Thymus (tissue), 11 donors: ENCODE results near the gene UBE2D4. TPM values are rescaled to one million over a fixed set of nuclear protein-coding genes. Genes with fewer than 3 reads are reported as not detected.

ENCODE experiments used
- DNase-seq, 9 donors: peaks; one replicate each; pipeline ENCODE4 v3.0.0-alpha.2; 2013; ENCODE audit warnings: low spot score in 9 of 9, low read depth in 6 of 9, missing footprints in 1 of 9
- H3K27ac ChIP-seq, 2 donors: one replicate each; pipeline ENCODE4 v1.5.1; 2013; ENCODE audit warnings: control low read depth in 1 of 2, low read depth in 1 of 2, low read length in 1 of 2, mild to moderate bottlenecking in 1 of 2, moderate library complexity in 1 of 2
- H3K27me3 ChIP-seq, 2 donors: one replicate each; pipeline ENCODE4 v1.5.1; 2013; ENCODE audit warnings: low read length in 1 of 2; ENCODE audit not compliant: control insufficient read depth in 2 of 2, insufficient read depth in 1 of 2
- H3K36me3 ChIP-seq, 2 donors: one replicate each; pipeline ENCODE4 v1.5.1; 2013; ENCODE audit warnings: low read length in 1 of 2, mild to moderate bottlenecking in 1 of 2, moderate library complexity in 1 of 2; ENCODE audit not compliant: control insufficient read depth in 2 of 2, insufficient read depth in 2 of 2
- H3K4me1 ChIP-seq, 2 donors: one replicate each; pipeline ENCODE4 v1.5.1; 2013; ENCODE audit warnings: low read length in 2 of 2; ENCODE audit not compliant: control insufficient read depth in 2 of 2, insufficient read depth in 2 of 2
- H3K4me3 ChIP-seq, 2 donors: one replicate each; pipeline ENCODE4 v1.5.1; 2013; ENCODE audit warnings: low read length in 2 of 2, control low read depth in 1 of 2, mild to moderate bottlenecking in 1 of 2
- H3K9me3 ChIP-seq, 2 donors: one replicate each; pipeline ENCODE4 v1.5.1; 2013; ENCODE audit warnings: low read length in 1 of 2, mild to moderate bottlenecking in 1 of 2; ENCODE audit not compliant: control insufficient read depth in 2 of 2, insufficient read depth in 1 of 2
- WGBS: extraction: QIAGEN DNeasy Blood & Tissue Kit; methylation state at CpG from one replicate; pipeline ENCODE4 v1.1.7; 2013; 5-methylcytosine and 5-hydroxymethylcytosine counted together
- polyA plus RNA-seq: library from polyadenylated mRNA; stranded (reverse); fragments of 200-250 nt; gene quantifications from one replicate; pipeline ENCODE4 v1.2.3, GENCODE V29; 2013
- total RNA-seq: library from RNA; stranded (reverse); fragments of 120-200 nt; gene quantifications from one replicate; pipeline ENCODE4 v1.2.4, GENCODE V29; 2013
- donor health status: healthy.

Gene UBE2D4
- total and polyA plus RNA-seq, 2 donors: 6.7 to 10.2 TPM

- H3K36me3 ChIP-seq: no peaks in the 10 kb centered on the region
- no peak overlapping the region for H3K4me3 ChIP-seq
- 81% methylated on average over 7 of the region's 7 CpGs for WGBS
Observed at GRCh38 chr7:43931346-43931745, 5.1 kb downstream of the UBE2D4 start.

GRCh38 chr7:43933902-43934560, 7.8 kb downstream of the UBE2D4 start:
- WGBS: 99% methylated on average over 3 of the region's 3 CpGs
- no peaks in the 10 kb centered on the region for H3K9me3 ChIP-seq
- DNase-seq: no peak
- no peaks in the 10 kb centered on the region for H3K27me3 ChIP-seq
- no peak overlapping the region for H3K27ac ChIP-seq
- no peak overlapping the region for H3K4me3 ChIP-seq
- H3K36me3 ChIP-seq: no peaks in the 10 kb centered on the region
- H3K4me1 ChIP-seq: peaks cover 0 to 2% of the 10 kb centered on the region in 2 donors

More at GRCh38 chr7:43931346-43931745, 5.1 kb downstream of the UBE2D4 start:
- peaks cover 3 to 10% of the 10 kb centered on the region in 2 donors for H3K4me1 ChIP-seq
- peak in 4 of 9 donors; percentile 9 to 53 (median 20) for DNase-seq
- no peaks in the 10 kb centered on the region for H3K27me3 ChIP-seq
- no peaks in the 10 kb centered on the region for H3K9me3 ChIP-seq
- peak overlapping the region in 1 of 2 donors; percentile 11 for H3K27ac ChIP-seq

GRCh38 chr7:43937444-43937843, 11.2 kb downstream of the UBE2D4 start:
- no peaks in the 10 kb centered on the region for H3K36me3 ChIP-seq
- no peaks in the 10 kb centered on the region for H3K27me3 ChIP-seq
- no peak overlapping the region for H3K4me3 ChIP-seq
- 87% methylated on average over 3 of the region's 3 CpGs for WGBS
- no peaks in the 10 kb centered on the region for H3K9me3 ChIP-seq
- H3K4me1 ChIP-seq: no peaks in the 10 kb centered on the region
- no peak overlapping the region for H3K27ac ChIP-seq
- no peak for DNase-seq

GRCh38 chr7:43938892-43939482, 12.8 kb downstream of the UBE2D4 start:
- Histone ChIP-seq H3K4me3 (no peak overlapping the region), H3K4me1 (no peaks in the 10 kb centered on the region), H3K27ac (no peak overlapping the region), H3K36me3 (no peaks in the 10 kb centered on the region), H3K9me3 (no peaks in the 10 kb centered on the region), H3K27me3 (no peaks in the 10 kb centered on the region)
- no peak for DNase-seq
- WGBS: over 99% methylated on average over 4 of the region's 4 CpGs

DNA sequence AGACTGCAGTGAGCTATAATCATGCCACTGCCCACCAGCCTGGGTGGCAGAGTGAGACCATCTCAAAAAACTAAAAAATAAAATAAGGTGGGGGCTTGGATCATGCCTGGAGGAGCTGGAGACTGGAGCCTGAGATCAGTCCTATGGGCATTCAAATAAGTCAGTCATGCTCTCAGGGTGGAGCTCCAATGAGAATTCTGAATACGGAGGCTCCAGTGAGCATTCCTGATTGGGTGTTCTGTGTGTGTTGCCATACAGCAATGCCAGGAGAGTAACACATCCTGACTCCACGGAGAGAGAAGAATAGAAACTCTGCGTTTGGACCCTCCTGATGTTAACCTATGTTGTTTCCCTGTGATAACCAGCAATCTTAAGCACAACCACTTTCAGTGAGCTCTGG, 16.0 kb downstream of the UBE2D4 start:
- Histone ChIP-seq H3K27me3 (no peaks in the 10 kb centered on the region), H3K27ac (no peak overlapping the region), H3K36me3 (no peaks in the 10 kb centered on the region), H3K4me3 (no peak overlapping the region), H3K4me1 (no peaks in the 10 kb centered on the region), H3K9me3 (no peaks in the 10 kb centered on the region)
- no peak for DNase-seq
- WGBS: 81% methylated on average over 3 of the region's 3 CpGs

DNA sequence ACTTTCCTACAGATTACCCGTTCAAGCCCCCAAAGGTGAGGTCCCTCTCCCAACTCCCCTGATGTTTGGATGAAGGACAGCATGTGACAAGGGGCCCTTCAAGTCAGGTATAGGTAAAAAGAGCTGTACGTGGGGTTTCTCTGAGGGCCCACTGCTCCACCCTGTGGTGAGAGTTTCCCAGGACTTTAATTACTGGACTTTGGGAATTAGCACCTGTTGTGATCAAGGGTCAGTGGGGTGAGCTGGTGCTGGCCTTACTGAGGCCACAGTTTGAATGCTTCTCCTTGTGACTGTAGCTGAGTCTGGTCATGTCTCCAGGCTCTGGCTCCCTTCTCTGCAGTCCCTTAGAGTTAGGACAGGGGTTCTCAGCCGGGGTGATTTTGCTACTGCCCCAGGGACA, 16.8 kb downstream of the UBE2D4 start:
- Histone ChIP-seq H3K36me3 (no peaks in the 10 kb centered on the region), H3K27ac (no peak overlapping the region), H3K9me3 (no peaks in the 10 kb centered on the region), H3K27me3 (no peaks in the 10 kb centered on the region), H3K4me3 (no peak overlapping the region), H3K4me1 (no peaks in the 10 kb centered on the region)
- DNase-seq: no peak
- WGBS: 95% methylated on average over 3 of the region's 3 CpGs

DNA sequence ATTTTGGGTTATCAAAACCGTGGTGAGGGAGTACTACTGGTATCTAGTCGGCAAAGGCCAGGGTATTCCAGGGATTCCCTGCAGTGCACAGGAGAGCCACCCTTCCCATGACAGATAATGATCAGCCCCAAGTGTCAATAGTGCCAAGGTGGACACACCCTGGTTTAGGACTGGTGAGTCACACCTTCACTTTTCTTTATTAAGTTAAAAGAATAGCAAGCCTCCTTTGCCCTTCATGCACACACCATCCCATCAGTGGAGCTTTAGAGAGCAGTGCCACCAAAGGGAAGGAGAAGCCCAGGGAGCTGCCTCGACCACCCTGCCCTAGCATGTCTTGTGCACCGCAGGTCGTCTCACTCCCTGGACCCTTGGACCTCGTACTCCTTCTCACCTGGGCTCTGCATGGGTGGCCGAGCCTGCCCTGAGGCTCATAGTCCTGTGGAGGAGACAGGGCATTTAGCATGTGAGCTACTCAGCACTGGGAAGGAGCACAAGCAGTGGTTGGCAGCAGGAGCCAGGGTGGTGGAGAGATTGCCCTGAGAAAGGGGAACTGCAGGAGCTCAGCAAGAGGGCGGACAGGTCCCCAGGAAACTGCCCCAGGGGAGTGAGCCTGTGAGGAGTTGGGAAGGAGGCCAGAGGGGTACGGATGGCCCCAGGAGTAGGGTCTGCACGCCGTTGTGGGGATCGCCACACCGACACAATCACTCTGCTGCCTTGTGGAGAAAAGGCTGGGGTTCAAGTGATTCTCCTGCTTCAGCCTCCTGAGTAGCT, 17.4 kb downstream of the UBE2D4 start:
- 97% methylated on average over 13 of the region's 13 CpGs for WGBS
- no peaks in the 10 kb centered on the region for H3K9me3 ChIP-seq
- H3K4me1 ChIP-seq: no peaks in the 10 kb centered on the region
- H3K36me3 ChIP-seq: no peaks in the 10 kb centered on the region
- no peak overlapping the region for H3K4me3 ChIP-seq
- no peak for DNase-seq
- no peak overlapping the region for H3K27ac ChIP-seq
- H3K27me3 ChIP-seq: no peaks in the 10 kb centered on the region

DNA sequence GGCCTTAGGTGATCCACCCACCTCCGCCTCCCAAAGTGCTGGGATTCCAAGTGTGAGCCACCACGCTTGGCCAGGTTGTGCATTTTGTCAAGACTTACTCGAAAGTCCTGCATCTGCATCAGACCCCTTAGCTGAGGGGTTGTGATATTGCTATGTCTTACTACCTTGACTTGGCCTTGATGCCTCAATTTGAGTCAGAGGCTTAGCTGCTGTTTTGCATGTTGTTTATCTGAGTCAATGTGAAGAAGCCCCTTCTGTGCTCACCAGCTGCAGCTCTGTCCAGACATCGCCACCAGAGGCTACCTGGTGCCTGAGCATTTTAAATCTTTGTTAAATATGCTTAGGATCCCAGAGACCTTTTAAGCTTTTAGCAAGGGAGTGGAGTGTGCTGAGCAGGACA, 18.1 kb downstream of the UBE2D4 start:
- no peaks in the 10 kb centered on the region for H3K9me3 ChIP-seq

GRCh38 chr7:43952028-43952427, 25.8 kb downstream of the UBE2D4 start:
- no peak for DNase-seq
- H3K27me3 ChIP-seq: no peaks in the 10 kb centered on the region
- H3K27ac ChIP-seq: no peak overlapping the region
- no peaks in the 10 kb centered on the region for H3K9me3 ChIP-seq
- 98% methylated on average over 3 of the region's 3 CpGs for WGBS
- peaks cover 9 to 20% of the 10 kb centered on the region in 2 donors for H3K4me1 ChIP-seq
- no peak overlapping the region for H3K4me3 ChIP-seq
- H3K36me3 ChIP-seq: peaks cover 7 to 14% of the 10 kb centered on the region in 2 donors

More for the DNA sequence above, 18.1 kb downstream of the UBE2D4 start:
- Histone ChIP-seq H3K27ac (no peak overlapping the region), H3K27me3 (no peaks in the 10 kb centered on the region), H3K4me1 (no peaks in the 10 kb centered on the region), H3K4me3 (no peak overlapping the region), H3K36me3 (no peaks in the 10 kb centered on the region)
- DNase-seq: no peak
- WGBS: 99% methylated on average over 4 of the region's 4 CpGs
